SU-DHL-6 (cell line): ENCODE measurements around the gene DGKB.

Source experiments
- H2AFZ ChIP-seq: fragments of 200-600 bp; sonication (generic); 2 replicates; pipeline ENCODE4 v1.6.1; 2014; ENCODE audit warnings: low read depth, mild to moderate bottlenecking, moderate library complexity, mixed read lengths, antibody characterized with exemption, low read length; ENCODE audit not compliant: severe bottlenecking
- H3F3A ChIP-seq: fragments of 200-600 bp; shearing (Covaris generic); 2 replicates; pipeline ENCODE4 v1.6.0; 2016; ENCODE audit warnings: antibody characterized with exemption, mild to moderate bottlenecking; ENCODE audit not compliant: insufficient read depth
- H3K27ac ChIP-seq: fragments of 200-600 bp; sonication (generic); 2 replicates; pipeline ENCODE4 v1.5.1; 2016; ENCODE audit warnings: low read depth, mild to moderate bottlenecking, low read length, moderate library complexity, mixed read lengths
- H3K27me3 ChIP-seq: fragments of 200-600 bp; sonication (generic), shearing (Covaris generic); 2 replicates; pipeline ENCODE4 v1.6.0; 2014; ENCODE audit warnings: mild to moderate bottlenecking, low read length
- H3K36me3 ChIP-seq: fragments of 200-600 bp; sonication (generic); 2 replicates; pipeline ENCODE4 v1.6.1; 2014; ENCODE audit warnings: mild to moderate bottlenecking, low read length, mixed read lengths
- H3K4me2 ChIP-seq: fragments of 300-600, 200-600 bp; shearing (Covaris generic), sonication (generic); 2 replicates; pipeline ENCODE4 v1.6.0; 2014; ENCODE audit warnings: low read length, low read depth, mild to moderate bottlenecking; ENCODE audit not compliant: poor library complexity, severe bottlenecking
- H3K4me3 ChIP-seq: fragments of 200-600 bp; sonication (generic); 2 replicates; pipeline ENCODE4 v1.5.1; 2014; ENCODE audit warnings: antibody characterized with exemption, low read length, mild to moderate bottlenecking, mixed read lengths; ENCODE audit not compliant: insufficient read depth, poor library complexity, severe bottlenecking
- H3K79me2 ChIP-seq: fragments of 200-600 bp; sonication (generic); 2 replicates; pipeline ENCODE4 v1.6.1; 2014; ENCODE audit warnings: mild to moderate bottlenecking, low read length, moderate library complexity; ENCODE audit not compliant: insufficient read depth
- H3K9ac ChIP-seq: fragments of 200-600 bp; sonication (generic); 2 replicates; pipeline ENCODE4 v1.7.0; 2014; ENCODE audit warnings: mild to moderate bottlenecking, low read length
- H3K9me2 ChIP-seq: fragments of 200-600 bp; sonication (generic); replicated peaks from 2 replicates; pipeline ENCODE4 v1.6.1; 2014; ENCODE audit warnings: low read length; ENCODE audit not compliant: insufficient read depth
- H3K9me3 ChIP-seq: fragments of 200-600 bp; sonication (generic); 2 replicates; pipeline ENCODE4 v1.6.1; 2014; ENCODE audit warnings: low read length, mixed read lengths; ENCODE audit not compliant: insufficient read depth
- H4K20me1 ChIP-seq: fragments of 200-600 bp; sonication (generic); 2 replicates; pipeline ENCODE4 v1.6.1; 2014; ENCODE audit warnings: low read depth, mild to moderate bottlenecking, antibody characterized with exemption, low read length, moderate library complexity, mixed read lengths
- CTCF ChIP-seq: fragments of 200-600 bp; sonication (generic); IDR thresholded peaks from one replicate; pipeline ENCODE4 v1.5.1; 2017; ENCODE audit warnings: antibody characterized with exemption, mild to moderate bottlenecking, low read length, moderate library complexity; ENCODE audit not compliant: insufficient read depth, poor library complexity, severe bottlenecking
- EZH2phosphoT487 ChIP-seq: fragments of 200-600 bp; sonication (generic), shearing (Covaris generic); conservative IDR thresholded peaks from 2 replicates; pipeline ENCODE4 v1.6.1; 2018; ENCODE audit warnings: mild to moderate bottlenecking, antibody characterized with exemption, low read length, moderate library complexity, mixed read lengths

The DGKB gene

GRCh38 chr7:14377646-14378266, 524.8 kb downstream of the DGKB start:
- no peak for TF ChIP-seq EZH2phosphoT487
- TF ChIP-seq CTCF = no peak
- Histone ChIP-seq H3K9me3 (no peaks in the 10 kb centered on the region), H3K27me3 (no peaks in the 10 kb centered on the region), H3K9me2 (no peaks in the 10 kb centered on the region; the same call in 1 of the 2 replicates), H3F3A (no peaks in the 10 kb centered on the region), H2AFZ (no peak overlapping the region), H3K4me3 (no peak overlapping the region), H4K20me1 (no peaks in the 10 kb centered on the region), H3K36me3 (no peaks in the 10 kb centered on the region), H3K4me2 (no peak overlapping the region), H3K9ac (no peak overlapping the region), H3K79me2 (no peaks in the 10 kb centered on the region), H3K27ac (no peak overlapping the region)

- no peak overlapping the region for H3K4me2 ChIP-seq
- H3K27ac ChIP-seq = no peak overlapping the region
- no peaks in the 10 kb centered on the region for H3K9me3 ChIP-seq
- H3K36me3 ChIP-seq = no peaks in the 10 kb centered on the region
- TF ChIP-seq CTCF (no peak), EZH2phosphoT487 (no peak)
- no peak overlapping the region for H3K9ac ChIP-seq
- no peaks in the 10 kb centered on the region for H3F3A ChIP-seq
- no peaks in the 10 kb centered on the region; the same call in 1 of the 2 replicates for H3K9me2 ChIP-seq
- H4K20me1 ChIP-seq = no peaks in the 10 kb centered on the region
- H3K79me2 ChIP-seq = no peaks in the 10 kb centered on the region
- no peak overlapping the region for H3K4me3 ChIP-seq
- H3K27me3 ChIP-seq = no peaks in the 10 kb centered on the region
- H2AFZ ChIP-seq = no peak overlapping the region
These were observed 525.8 kb downstream of the DGKB start for GRCh38 chr7:14376711-14377110.

GRCh38 chr7:14375998-14376397, 526.6 kb downstream of the DGKB start:
- Histone ChIP-seq H3F3A (no peaks in the 10 kb centered on the region), H3K4me2 (no peak overlapping the region), H3K9me2 (no peaks in the 10 kb centered on the region; the same call in 1 of the 2 replicates), H3K4me3 (no peak overlapping the region), H4K20me1 (no peaks in the 10 kb centered on the region), H3K27me3 (no peaks in the 10 kb centered on the region), H3K9me3 (no peaks in the 10 kb centered on the region), H2AFZ (no peak overlapping the region), H3K79me2 (no peaks in the 10 kb centered on the region), H3K27ac (no peak overlapping the region), H3K9ac (no peak overlapping the region), H3K36me3 (no peaks in the 10 kb centered on the region)
- TF ChIP-seq EZH2phosphoT487 (no peak), CTCF (no peak)

GRCh38 chr7:14374336-14374735, 528.2 kb downstream of the DGKB start:
- Histone ChIP-seq H3K79me2 (no peaks in the 10 kb centered on the region), H3K4me3 (no peak overlapping the region)

More at GRCh38 chr7:14374336-14374735, 528.2 kb downstream of the DGKB start:
- Histone ChIP-seq H3K4me2 (no peak overlapping the region), H3K9ac (no peak overlapping the region), H2AFZ (no peak overlapping the region), H4K20me1 (no peaks in the 10 kb centered on the region), H3K27me3 (no peaks in the 10 kb centered on the region), H3K36me3 (no peaks in the 10 kb centered on the region), H3F3A (no peaks in the 10 kb centered on the region), H3K9me3 (no peaks in the 10 kb centered on the region), H3K27ac (no peak overlapping the region), H3K9me2 (no peaks in the 10 kb centered on the region; the same call in 1 of the 2 replicates)
- TF ChIP-seq EZH2phosphoT487 = no peak
- no peak for TF ChIP-seq CTCF
